COLO668 (cell line): ENCODE results near the gene C2orf81.

Experiments used
- DNase-seq: peaks from one replicate; lab custom pipeline; 2025; ENCODE audit not compliant: unreplicated experiment; lab: John Stamatoyannopoulos, UW

C2orf81 gene

DNA sequence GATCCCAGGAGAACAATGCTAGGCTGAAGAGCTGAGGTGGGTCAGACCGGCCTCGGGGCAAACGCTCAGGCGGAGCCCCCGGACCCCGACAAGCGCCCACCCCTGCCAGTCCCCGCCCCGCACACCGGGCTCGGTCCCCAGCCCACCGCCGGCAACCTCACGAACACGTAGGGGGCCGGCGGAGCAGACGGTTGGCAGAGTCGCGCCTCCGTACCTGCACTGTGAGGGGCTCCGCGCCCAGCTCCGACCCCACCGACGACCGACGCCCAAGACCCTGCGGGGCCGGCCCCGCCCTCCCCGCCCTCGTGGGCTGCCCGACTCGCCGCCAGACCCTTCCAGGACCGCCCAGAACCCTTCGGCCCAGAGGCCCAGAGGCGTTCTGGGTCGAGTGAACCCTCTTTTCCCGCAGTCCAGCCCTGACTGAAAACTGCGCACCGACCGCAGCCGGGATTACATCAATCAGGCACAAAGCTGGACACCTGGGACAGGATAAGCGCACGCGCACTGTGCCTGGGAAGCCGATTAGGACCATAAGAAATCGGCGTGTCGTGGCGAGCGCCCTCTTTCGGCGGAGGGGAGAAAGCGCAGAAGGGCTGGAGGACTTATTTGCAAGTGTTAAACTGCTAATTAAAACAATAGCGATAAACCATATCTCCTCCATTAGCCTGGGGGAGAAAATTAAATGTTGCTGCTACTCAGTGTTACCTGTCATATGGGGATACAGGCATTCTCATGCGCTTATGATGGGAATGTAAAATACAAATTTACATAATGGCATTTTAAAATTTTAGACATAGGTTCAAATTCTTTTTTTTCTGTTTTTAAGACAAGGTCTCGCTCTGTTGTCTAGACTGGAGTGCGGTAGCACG, 29.6 kb downstream of the C2orf81 start:
- DNase-seq: peak; percentile 93

DNA sequence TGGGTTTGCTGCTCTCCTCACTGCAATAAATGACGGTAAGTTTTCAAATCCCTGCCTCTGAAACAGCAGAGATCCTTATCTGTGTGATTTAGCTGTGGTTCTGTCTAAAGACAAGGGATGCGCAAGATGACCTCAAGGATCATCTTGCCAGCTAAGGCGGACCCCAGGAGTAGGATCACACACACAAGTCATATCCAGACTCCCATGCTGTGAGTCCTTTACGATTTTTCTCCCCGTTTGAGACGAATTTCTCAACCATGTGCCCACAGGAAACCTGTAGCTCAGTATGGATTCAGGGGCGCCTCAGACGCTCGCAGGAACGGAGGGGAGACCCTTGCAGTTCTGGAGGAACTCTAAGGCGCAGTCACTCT, 30.2 kb downstream of the C2orf81 start:
- DNase-seq: no peak

DNA sequence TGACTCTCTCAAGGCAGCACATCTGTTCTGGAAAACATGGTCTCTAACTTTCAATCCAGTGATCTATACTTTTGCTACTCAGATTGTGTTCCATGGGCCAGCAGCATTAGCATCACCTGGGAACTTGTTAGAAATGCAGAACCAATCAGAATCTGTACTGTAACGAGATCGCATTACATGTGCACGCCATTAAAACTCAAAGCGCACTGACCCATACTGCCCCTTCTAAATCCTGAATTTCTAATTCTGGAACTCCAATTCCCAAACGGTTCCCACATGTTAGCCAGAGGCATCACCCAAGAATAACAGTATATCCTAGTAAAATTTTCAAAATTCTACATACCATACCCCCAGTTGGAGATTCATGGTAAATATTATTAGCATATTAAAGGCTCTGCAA, 30.8 kb downstream of the C2orf81 start:
- DNase-seq: no peak

DNA sequence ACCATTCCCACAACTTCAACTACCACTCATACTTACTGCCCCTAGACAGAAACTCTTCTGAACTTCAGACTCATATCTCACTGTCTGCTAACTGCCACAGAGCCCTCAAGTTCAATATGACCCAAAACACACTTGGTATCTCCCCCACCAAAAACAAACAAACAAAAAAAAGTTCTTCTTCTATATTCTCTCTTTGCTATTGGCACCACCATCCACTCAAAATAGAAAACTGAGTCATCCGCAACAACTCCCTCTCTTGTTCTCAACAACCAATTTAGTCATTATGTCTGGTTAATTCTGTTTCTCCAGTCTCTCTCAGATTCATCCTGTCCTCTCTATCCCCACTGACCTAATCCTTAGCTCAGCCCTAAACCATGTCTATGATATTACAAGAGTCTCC, 34.1 kb downstream of the C2orf81 start:
- DNase-seq: no peak

DNA sequence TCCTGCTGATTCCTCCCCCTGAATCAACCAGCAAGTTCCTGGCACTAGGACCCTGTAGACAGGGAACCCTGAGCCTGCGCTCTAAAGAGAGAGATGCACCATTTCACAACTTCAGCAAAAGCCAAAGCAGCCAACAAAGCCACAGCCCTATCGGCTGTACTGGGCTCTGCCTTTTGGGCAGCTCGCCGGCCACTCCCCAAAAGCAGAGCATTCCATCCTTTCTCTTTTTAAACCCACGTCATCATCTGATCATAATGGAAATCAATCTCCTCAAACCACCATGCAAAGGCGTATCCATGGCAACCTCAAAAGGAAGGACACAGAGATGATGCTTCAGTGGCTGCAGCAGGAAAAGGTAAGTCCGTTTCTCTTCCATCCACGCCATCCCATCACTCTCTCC, 36.0 kb downstream of the C2orf81 start:
- DNase-seq: no peak

DNA sequence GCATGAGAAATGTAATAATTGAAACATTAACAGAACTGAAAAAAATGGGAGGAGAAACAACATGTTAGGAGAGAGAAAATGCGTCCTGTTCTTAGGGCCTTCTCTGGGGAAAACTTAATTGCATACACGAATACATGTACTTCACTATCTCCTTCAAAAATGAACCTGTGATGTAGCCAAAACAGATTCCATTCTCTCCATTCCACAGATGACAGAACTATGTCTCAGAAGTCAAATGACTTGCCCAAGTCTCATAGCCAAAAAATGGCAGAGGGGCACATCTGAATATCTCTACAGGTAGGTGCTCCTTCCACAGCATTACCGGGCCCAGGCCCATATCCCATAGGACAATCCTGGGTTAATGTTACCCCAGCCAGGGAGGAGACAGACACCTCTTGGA, 37.4 kb downstream of the C2orf81 start:
- no peak for DNase-seq

DNA sequence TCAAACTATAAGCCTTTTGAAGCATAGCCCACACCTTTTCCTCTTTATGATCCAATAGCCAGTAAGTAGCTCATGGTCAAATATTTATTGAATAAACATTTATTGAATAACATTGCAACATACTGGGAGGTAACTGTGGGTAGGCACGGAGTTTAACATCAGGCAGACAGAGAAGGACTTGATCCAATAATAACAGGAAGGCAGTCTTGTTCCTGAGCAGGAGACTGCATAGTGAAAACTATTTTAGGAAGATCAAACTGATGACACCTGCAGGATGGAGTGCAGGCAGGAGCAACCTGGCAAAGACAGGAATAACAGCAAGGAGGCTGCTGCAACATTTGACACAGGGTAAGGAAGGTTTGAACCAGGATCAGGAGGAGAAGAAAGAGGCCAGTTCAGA, 38.2 kb downstream of the C2orf81 start:
- no peak for DNase-seq

DNA sequence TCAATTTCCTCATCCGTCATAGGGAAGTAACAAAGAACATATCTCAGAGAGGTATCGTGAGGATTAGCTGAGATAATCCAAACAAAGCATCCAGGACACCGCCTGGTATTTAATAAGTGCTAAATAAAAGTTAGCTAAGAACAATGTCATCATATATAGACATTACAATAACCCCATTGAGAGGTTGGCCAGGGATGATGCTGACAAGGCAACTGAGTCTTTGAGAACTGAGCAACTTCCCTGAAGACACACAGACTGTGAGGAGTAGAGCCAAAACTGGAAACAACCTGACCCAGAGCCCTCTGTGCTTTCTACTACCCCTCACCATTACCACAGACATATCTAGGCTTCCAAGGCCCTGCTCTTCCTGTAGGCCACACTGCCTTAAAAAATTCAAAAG, 39.7 kb downstream of the C2orf81 start:
- no peak for DNase-seq

DNA sequence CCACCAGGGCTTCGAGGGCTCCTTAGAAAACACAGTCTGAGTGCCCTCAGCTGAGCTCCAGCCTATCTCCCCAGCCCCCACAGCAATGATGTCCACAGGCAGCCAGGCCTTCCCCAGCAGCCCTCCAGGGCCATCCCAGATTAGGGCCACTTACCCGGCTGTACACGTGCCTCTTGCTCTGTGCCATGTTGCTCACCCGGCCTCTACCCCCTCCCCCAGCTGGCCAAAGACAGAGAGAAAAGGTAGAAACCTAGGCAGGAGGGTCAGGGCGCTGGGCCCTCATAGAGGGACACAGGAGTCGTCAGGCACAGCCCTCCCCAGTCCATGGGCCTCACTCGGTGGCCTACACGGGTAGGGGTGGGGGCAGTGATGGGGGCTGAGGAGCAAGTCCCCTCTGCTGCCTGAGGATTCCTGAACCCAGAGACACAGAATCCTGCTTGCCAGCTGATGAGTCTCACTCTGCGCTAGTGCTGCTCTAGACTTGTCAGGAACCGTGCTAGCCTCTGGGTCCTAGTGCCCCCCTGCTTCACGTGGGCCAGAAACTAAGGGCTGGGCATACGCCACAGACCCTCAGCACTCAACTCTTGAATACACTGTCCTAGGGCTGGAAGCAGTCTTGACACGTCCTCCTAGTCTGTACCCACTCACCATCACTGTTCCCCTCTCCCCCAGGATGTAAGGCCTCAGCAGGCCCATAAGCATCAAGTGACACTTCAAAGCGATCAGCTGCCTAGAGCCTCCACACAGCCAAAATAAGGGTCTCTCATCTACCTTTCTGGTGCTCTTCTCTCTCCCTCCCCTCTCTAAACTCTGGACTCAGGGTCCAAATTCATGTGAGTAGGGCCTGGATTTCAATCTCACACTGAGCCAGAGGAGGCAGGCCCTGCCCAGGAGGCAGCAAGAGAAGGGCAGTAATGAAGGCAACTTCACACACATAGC, 41.3 kb downstream of the C2orf81 start, which contains the start of gene DCTN1:
Gene DCTN1 (minus strand): TSS at position 461 of the 939 bp plus-strand sequence. CDS start 274 bp downstream, at position 187.
- peak; percentile 19 for DNase-seq

DNA sequence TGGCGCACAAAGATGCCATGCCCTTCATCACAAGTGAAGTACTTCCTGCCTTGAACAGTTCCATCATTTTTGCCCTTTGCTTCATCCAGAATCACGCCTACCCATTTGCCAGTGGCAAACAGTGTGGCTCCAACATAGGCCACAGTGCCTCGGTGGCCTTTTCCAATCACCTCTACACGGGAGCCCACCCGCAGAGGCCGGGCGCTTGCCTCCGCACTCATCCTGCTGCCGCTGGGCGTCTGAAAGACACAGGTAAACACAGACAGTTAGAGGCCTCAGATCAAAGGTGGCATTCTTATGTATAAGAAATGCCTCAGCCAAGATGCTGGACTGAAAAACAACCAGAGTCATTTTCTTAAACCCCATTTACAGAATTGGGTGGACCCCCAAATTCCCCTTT, 43.4 kb downstream of the C2orf81 start:
- no peak for DNase-seq

DNA sequence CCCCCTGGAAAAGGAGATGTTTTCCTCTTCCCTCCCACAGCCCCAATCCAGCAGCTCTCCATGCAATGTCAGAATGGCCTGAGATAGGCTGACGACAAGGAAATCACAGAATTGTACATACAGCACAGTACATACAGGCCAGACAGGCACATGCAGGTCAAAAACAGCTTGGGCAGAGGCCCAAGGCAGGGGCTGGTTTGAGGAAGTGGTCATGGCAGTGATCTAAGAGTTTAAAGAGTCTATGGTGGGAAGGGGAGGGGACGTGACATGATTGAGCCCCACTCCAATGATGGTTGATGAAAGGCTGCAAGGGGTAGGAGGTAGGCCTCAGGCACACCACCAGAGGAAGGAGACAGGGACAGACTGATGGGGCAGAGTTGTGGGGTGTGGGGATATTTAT, 45.6 kb downstream of the C2orf81 start:
- DNase-seq: no peak

DNA sequence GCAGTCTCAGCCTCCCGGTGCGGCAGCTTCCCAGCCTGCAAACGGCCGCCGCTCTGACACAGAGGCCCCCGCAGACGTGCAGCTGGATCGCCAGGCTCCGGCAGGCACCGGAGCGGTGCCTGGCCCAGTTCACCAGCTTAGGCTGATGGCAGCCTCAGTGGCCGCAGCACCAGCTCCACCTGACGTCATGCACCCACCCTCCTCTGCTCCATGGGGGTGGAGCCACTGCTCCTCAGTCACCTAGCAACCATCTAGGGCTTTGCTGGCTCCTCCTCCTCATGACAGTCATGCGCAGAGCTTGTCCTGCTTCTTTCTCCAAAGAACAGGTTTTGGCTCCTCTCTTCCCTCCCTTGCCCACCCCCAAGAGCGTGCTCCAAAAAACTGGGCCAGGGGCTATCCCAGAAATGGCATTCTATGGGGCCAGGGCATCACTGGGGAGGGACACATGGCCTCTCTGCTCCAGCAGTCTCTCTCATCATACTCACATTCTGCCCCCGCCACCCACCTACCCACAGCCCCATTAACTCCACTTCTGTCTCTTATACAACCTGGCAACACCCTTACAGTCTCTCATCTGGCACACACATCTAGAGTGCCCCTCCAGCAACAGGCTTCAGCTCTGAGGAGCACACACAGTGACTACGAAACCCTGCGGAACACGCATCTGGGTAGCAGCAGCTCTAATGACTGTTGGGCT, 46.8 kb downstream of the C2orf81 start:
- peak; percentile 59 for DNase-seq

DNA sequence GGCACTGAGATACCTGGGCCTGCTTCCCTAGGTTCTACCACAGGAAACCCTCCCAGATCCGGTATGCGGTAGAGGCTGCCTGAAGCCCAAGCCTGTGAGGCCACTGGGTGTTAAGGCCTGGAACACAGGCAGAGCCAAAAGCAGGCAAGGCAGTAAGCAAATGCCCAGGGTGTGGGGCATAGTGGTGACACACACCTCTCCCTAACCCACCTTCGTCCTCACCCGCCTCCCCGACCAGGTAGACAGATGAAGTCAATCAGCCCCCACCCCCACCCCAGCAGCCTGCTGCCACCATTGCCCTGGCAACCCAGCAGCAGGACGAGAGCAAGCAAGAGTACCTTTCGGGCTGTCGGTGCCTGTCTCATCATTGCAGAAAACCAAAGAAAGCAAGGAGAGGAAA, 47.4 kb downstream of the C2orf81 start:
- DNase-seq: peak; percentile 15

DNA sequence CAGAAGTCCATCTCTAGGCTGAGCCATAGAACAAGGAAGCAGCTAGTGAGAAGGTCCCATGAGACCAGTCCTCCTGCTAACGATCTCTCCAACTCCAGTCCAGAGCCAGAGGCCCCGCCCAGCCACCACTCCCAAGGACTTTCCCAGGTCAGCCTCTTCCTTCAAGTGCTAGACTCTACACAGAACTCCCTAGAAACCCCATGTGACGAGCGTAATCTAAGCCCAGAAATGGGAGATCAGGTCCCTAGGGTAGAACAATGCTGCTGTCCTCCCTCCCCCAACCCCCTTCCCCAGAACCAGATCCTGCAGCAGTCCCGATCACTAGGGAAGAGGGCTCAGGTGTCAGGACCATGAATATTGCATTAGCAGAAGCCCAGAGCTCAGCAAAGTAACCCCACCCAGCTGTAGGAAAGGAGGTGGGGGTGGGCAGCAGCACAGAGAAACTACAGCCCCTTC, 48.2 kb downstream of the C2orf81 start:
- DNase-seq: no peak

DNA sequence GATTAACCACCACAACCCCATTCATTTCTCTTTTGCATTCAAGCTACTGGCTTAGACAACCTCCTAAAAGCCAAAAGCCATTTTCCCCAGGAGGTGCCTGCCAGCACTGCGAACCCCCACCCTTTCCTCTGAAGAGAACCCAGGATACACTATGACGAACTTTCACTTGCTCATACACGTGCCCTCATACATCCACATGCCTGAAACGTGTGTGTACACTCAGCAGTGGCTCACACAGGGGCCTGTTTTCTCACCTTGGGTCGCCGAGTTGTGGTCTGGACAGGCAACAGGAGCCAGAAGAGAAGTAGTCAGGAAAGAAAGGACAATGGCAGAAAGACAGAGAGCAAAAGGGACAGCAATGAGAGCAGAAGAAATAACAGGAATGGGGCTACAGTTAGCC, 48.7 kb downstream of the C2orf81 start:
- DNase-seq: no peak

DNA sequence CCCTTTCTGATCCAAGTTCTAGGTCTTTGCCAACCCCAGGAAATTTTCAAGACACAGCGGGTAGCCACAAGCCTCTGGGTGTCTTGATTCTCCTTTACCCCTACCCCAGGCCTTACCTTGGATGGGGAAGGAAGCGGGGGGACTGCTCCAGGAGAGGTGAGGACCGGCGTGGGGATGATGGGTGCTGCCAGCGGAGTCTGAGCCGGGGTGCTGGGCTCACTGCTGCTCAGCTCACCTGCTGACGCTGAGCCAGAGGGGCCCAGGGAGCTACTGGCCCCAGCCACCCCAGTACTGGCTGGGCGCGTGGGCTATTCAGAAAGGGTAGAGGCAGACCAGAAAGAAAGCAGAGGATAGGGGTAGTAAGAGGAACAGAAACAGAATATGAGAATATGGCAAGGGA, 50.0 kb downstream of the C2orf81 start:
- no peak for DNase-seq

DNA sequence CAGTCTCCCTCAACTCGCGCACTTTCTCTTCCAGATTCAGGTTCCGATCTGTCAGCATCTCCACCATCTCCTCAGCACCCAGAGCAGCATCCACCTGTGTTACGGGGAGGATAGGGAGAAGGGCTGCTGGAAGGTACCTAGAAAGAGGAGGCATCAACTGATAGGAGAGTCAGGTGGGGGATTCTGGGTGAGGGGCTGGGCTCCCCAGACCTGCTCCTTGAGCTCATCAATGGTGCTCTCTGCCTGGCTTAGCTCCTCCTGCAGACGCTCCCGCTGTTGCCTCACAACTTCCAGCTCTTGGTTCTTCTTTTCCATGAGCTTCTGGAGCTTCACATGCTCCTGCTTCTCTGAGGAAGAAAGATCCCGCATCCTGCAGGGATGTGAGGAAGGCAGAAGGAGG, 51.4 kb downstream of the C2orf81 start:
- DNase-seq: no peak

DNA sequence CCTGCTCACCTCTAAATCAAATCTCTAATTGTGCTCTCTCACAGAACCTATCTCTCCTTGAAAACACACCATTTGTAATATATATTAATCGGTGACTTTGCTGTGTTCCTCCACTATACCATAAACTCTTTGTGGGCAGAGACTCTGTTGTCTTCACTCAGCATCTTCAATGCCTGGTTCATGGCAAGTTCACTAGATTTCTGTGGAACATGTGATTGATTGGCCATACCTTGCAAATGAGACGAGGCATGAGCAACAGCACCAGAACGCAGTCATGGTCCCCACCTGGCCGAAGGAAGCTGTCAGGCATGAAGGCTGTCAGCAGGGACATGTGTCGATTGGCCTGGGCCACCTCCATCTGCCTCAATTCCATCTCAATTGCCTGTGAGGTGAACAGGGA, 52.9 kb downstream of the C2orf81 start:
- no peak for DNase-seq

DNA sequence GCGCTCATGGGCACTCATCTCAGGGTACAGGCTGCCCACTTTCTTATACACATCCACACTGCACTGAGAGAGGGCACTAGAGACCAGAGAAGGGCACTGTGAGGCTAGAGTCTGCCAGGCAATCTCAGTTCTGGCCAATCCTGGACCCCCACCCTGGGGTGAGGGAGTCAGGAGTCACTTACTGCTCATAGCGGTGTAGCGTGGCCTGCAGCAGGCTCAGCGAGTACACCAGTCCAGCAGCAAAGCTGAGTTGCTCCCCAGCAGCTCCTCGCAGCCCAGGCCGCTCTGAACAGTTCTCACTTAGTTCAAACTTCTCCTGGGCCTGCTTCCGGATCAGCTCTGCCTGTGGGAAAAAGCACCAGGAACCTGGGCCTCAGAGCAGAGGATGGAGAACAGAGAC, 53.6 kb downstream of the C2orf81 start:
- no peak for DNase-seq

DNA sequence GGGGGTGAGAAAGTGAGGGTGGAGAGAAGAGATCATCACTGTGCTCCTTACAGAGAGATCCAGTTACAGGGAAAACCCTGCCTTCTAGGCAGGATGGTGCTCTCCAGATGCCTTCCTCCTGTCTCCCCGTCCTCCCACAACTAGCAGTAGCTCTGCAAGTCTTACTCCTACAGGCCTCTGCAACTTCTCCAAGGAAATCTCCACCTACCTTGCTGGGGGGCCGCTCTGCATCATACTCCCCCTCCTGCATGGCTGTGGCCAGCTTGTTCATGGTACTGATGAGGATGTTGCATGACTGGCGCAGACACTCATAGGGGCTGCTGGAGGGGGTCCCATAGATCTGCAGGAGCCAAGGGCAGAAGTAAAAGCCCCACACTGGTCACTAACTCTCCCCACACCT, 55.4 kb downstream of the C2orf81 start:
- DNase-seq: no peak
